ENCODE results near the gene SART1. TPM values are rescaled to one million over a fixed set of nuclear protein-coding genes. Genes with fewer than 3 reads are reported as not detected.

Gene SART1
- total and polyA plus RNA-seq, 2 donors (not counting 1 experiment from before 2014, with no cell fraction given), result 17.4 to 43.3 TPM

DNA sequence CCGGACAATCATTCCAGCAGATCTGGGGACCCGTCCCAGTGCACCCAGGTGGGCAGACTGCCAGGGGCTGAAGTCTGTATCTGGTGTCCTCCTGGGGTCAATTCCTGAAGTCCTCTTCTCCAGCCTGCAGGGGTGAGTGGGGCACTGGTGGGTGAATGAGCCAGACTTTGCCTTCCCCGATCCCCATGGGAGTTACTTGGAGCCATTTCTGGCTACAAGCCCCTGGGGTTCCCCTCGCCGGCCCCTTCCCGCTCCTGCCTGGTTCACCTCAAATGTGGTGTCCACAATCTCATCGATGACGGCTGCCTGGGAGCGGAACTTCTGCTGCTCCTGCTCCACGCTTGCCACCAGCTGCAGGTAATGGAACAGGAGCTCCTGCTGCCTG, 55.3 kb downstream of the SART1 start:
- no peaks in the 10 kb centered on the region for H3K9me3 ChIP-seq (ENCODE audit: control insufficient read depth, insufficient read depth, low read depth, low read length)
- no peak for DNase-seq (ENCODE audit: low read depth in 2 of 2)

DNA sequence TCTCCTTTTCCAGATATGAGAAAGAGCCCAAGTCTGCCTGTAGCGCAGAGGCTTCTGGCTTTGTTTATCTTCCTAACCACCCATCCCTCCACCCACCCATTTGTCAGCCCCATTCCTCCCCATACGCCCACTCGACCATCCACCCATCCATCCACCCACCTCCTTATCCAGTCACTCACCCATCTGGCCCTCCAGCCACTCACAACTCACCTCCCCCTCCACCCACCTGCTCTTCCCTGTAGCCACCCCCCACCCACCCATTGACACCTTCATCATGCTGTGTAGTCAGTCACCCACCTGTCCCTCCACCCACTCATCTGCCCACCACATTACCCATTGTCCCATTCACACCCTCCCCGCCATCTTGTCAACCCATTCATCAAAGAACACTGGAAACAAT, 55.8 kb downstream of the SART1 start:
- Histone ChIP-seq H3K4me2 (ENCODE audit: extremely low read depth, insufficient read depth, low read length) (no peak overlapping the region), H3K79me2 (ENCODE audit: control insufficient read depth, insufficient read depth, low read length) (no peaks in the 10 kb centered on the region), H3K4me3 (replicated peaks in 1 of 4; ENCODE audit: control extremely low read depth in 1 of 4, insufficient read depth in 1 of 4, low read depth in 3 of 4, low read length in 4 of 4) (no peak overlapping the region), H4K20me1 (ENCODE audit: control insufficient read depth, extremely low read depth, insufficient read depth, low read length) (no peaks in the 10 kb centered on the region), H3K4me1 (ENCODE audit: control insufficient read depth, extremely low read depth, insufficient read depth, low read length) (peaks cover 8% of the 10 kb centered on the region), H3K27me3 (ENCODE audit: control insufficient read depth, insufficient read depth, low read length) (peaks cover 2% of the 10 kb centered on the region), H3K36me3 (ENCODE audit: control insufficient read depth, insufficient read depth, low read length) (no peaks in the 10 kb centered on the region), H2AFZ (ENCODE audit: low read length) (no peak overlapping the region), H3K9me3 (ENCODE audit: control insufficient read depth, insufficient read depth, low read depth, low read length) (no peaks in the 10 kb centered on the region), H3K27ac (ENCODE audit: insufficient read depth, low read length) (no peak overlapping the region), H3K9ac (ENCODE audit: insufficient read depth, low read length) (no peak overlapping the region)
- no peak for TF ChIP-seq CTCF (conservative IDR thresholded peaks at IDR 0.05 in 1 of 2, IDR thresholded peaks at IDR 0.05 in 1 of 2; ENCODE audit: low read depth in 1 of 2, low read length in 2 of 2)
- no peak for TF ChIP-seq EZH2 (IDR thresholded peaks at IDR 0.05; ENCODE audit: low read length, missing control alignments)
- no peak for DNase-seq (ENCODE audit: low read depth in 2 of 2)

More for the DNA sequence above, 55.3 kb downstream of the SART1 start:
- peaks cover 8% of the 10 kb centered on the region for H3K4me1 ChIP-seq (ENCODE audit: control insufficient read depth, extremely low read depth, insufficient read depth, low read length)
- H4K20me1 ChIP-seq (ENCODE audit: control insufficient read depth, extremely low read depth, insufficient read depth, low read length), result no peaks in the 10 kb centered on the region
- TF ChIP-seq EZH2 (IDR thresholded peaks at IDR 0.05; ENCODE audit: low read length, missing control alignments) (no peak), CTCF (conservative IDR thresholded peaks at IDR 0.05 in 1 of 2, IDR thresholded peaks at IDR 0.05 in 1 of 2; ENCODE audit: low read depth in 1 of 2, low read length in 2 of 2) (no peak)
- H3K4me2 ChIP-seq (ENCODE audit: extremely low read depth, insufficient read depth, low read length), result no peak overlapping the region
- no peak overlapping the region for H3K27ac ChIP-seq (ENCODE audit: insufficient read depth, low read length)
- H2AFZ ChIP-seq (ENCODE audit: low read length), result no peak overlapping the region
- no peaks in the 10 kb centered on the region for H3K79me2 ChIP-seq (ENCODE audit: control insufficient read depth, insufficient read depth, low read length)
- no peaks in the 10 kb centered on the region for H3K36me3 ChIP-seq (ENCODE audit: control insufficient read depth, insufficient read depth, low read length)
- no peak overlapping the region for H3K4me3 ChIP-seq (replicated peaks in 1 of 4; ENCODE audit: control extremely low read depth in 1 of 4, insufficient read depth in 1 of 4, low read depth in 3 of 4, low read length in 4 of 4)
- H3K27me3 ChIP-seq (ENCODE audit: control insufficient read depth, insufficient read depth, low read length), result peaks cover 2% of the 10 kb centered on the region
- no peak overlapping the region for H3K9ac ChIP-seq (ENCODE audit: insufficient read depth, low read length)

- Histone ChIP-seq H3K4me3 (replicated peaks in 1 of 4; ENCODE audit: control extremely low read depth in 1 of 4, insufficient read depth in 1 of 4, low read depth in 3 of 4, low read length in 4 of 4) (no peak overlapping the region), H3K79me2 (ENCODE audit: control insufficient read depth, insufficient read depth, low read length) (no peaks in the 10 kb centered on the region), H3K4me2 (ENCODE audit: extremely low read depth, insufficient read depth, low read length) (no peak overlapping the region), H3K4me1 (ENCODE audit: control insufficient read depth, extremely low read depth, insufficient read depth, low read length) (peaks cover 8% of the 10 kb centered on the region), H2AFZ (ENCODE audit: low read length) (no peak overlapping the region), H3K27me3 (ENCODE audit: control insufficient read depth, insufficient read depth, low read length) (no peaks in the 10 kb centered on the region), H3K27ac (ENCODE audit: insufficient read depth, low read length) (no peak overlapping the region), H3K36me3 (ENCODE audit: control insufficient read depth, insufficient read depth, low read length) (no peaks in the 10 kb centered on the region), H3K9me3 (ENCODE audit: control insufficient read depth, insufficient read depth, low read depth, low read length) (no peaks in the 10 kb centered on the region), H4K20me1 (ENCODE audit: control insufficient read depth, extremely low read depth, insufficient read depth, low read length) (no peaks in the 10 kb centered on the region), H3K9ac (ENCODE audit: insufficient read depth, low read length) (no peak overlapping the region)
- no peak for TF ChIP-seq EZH2 (IDR thresholded peaks at IDR 0.05; ENCODE audit: low read length, missing control alignments)
- TF ChIP-seq CTCF (conservative IDR thresholded peaks at IDR 0.05 in 1 of 2, IDR thresholded peaks at IDR 0.05 in 1 of 2; ENCODE audit: low read depth in 1 of 2, low read length in 2 of 2), result no peak
- no peak for DNase-seq (ENCODE audit: low read depth in 2 of 2)
Measured at GRCh38 chr11:66020212-66020611, 58.7 kb downstream of the SART1 start.
